Left renal cortex interstitium (tissue), 4 donors: ENCODE measurements around the gene CHD8. TPM values are rescaled to one million over a fixed set of nuclear protein-coding genes. Genes with fewer than 3 reads are reported as not detected.

ENCODE experiments used
- DNase-seq, 4 donors: peaks; one replicate each; pipeline ENCODE4 v3.0.0-alpha.2; 2013; ENCODE audit warnings: low read depth in 4 of 4, low spot score in 2 of 4, missing footprints in 1 of 4
- polyA plus RNA-seq, 4 donors: library from polyadenylated mRNA; unstranded; fragments of 120-200 nt; gene quantifications; one replicate each; pipeline ENCODE4 v1.2.1, GENCODE V29; 2013; ENCODE audit not compliant: insufficient read length in 4 of 4

The CHD8 gene, protein sequence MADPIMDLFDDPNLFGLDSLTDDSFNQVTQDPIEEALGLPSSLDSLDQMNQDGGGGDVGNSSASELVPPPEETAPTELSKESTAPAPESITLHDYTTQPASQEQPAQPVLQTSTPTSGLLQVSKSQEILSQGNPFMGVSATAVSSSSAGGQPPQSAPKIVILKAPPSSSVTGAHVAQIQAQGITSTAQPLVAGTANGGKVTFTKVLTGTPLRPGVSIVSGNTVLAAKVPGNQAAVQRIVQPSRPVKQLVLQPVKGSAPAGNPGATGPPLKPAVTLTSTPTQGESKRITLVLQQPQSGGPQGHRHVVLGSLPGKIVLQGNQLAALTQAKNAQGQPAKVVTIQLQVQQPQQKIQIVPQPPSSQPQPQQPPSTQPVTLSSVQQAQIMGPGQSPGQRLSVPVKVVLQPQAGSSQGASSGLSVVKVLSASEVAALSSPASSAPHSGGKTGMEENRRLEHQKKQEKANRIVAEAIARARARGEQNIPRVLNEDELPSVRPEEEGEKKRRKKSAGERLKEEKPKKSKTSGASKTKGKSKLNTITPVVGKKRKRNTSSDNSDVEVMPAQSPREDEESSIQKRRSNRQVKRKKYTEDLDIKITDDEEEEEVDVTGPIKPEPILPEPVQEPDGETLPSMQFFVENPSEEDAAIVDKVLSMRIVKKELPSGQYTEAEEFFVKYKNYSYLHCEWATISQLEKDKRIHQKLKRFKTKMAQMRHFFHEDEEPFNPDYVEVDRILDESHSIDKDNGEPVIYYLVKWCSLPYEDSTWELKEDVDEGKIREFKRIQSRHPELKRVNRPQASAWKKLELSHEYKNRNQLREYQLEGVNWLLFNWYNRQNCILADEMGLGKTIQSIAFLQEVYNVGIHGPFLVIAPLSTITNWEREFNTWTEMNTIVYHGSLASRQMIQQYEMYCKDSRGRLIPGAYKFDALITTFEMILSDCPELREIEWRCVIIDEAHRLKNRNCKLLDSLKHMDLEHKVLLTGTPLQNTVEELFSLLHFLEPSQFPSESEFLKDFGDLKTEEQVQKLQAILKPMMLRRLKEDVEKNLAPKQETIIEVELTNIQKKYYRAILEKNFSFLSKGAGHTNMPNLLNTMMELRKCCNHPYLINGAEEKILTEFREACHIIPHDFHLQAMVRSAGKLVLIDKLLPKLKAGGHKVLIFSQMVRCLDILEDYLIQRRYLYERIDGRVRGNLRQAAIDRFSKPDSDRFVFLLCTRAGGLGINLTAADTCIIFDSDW (N-terminal part only)
- 10 to 100 TPM; 61.6 to 82.7 (median 73.9) TPM for polyA plus RNA-seq

DNA sequence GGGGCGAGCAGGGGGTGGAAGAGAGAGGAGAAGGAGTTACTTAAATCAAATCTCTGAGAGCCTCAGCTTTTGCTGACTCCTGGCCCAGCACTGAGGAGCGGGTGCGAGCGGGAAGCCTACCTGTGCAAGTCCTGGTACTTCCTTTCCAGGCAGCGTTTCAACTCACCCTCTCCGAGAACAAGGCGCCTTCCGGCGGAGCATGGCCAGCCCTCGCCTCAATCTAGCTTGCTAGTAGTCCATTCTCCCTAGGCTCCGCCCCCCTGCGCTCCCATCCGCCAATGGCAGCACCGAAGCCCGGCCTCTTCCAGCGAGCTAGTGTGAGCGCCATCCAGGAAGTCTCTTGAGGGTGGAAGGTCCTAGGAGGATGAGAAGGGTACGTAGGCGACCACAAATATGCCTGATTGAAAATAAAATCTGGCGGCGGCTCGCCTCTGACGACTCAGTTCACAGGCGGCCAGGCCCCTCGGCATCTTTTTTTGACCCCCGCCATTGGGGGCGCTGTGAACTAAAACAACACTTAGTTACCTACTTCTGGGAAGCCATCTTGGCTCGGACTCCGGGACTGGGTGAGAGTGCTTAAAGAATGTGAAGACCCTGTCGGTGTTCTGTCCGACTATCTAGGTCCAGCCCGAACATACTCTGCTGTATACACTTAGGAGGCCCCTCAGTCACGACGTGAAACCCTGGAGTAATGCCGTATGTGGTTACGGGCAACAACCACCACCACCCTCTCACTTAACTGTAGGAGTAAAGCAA lies at the start of gene CHD8:
Gene CHD8, minus strand, starts transcription at position 212 of the 756 bp plus-strand sequence. CDS start 24,480 bp downstream, outside the sequence.
- peak; percentile 97 to 99 (median 98) for DNase-seq

DNA sequence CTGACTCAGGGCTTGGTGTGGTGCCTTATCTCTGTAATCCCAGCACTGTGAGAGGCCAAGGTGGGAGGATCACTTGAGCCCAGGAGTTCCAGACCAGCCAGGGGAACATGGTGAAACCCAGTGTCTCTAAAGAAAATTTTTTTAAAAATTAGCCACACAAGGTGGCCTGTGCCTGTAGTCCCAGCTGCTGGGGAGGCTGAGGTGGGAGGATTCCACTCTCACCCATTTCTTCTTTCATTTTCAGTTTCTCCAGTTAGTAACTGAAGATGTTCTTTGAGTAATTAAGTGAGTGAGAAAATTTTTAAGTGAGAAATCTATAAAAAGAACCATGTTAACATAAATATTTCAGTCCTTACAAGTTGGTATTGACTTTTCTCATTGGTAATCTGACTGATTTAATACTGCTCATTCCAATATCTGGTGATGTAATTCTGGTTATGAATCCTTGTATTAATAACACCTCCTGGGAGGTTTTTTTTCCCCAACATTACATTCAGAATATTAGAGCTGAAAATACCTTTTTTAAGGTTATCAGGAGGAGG lies 49.2 kb upstream of the CHD8 start:
- no peak for DNase-seq

DNA sequence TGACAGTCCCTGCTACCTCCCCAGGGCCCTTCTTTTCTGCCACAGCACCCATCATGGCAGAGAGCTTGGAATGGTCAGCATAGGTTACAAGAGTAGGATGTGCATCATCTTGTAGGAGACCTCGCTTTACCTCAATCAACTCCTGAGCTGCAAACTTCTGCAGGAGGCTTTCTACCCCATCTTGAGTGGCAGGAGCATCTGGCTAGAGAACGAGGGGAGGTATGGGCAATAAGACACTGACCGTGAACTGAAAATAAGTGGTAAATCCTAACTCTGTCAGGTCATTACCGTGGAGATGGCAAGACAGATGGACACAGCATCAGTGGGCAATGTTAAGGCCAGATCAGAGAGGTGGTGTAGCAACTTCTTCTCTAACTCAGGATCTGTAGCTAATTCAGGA lies 47.5 kb upstream of the CHD8 start:
- no peak for DNase-seq

DNA sequence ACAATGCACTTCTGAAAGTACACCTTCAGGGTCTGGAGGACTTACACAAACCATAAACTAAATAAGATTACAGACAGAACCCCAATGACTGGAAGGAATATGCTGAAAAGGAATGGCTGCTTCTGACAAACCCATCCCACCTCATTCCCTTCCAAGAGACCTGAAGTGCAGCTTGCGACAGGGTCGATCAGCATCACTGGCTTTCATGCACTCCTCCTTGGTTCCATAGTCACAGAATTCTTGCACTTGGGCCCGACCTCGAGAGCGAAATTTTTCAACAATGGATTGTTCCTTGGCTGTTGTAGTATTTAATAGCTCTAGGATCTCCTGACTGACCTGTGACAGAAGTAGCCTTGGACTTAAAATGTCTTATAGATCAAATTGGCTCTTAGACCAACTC lies 45.6 kb upstream of the CHD8 start:
- DNase-seq, result no peak

DNA sequence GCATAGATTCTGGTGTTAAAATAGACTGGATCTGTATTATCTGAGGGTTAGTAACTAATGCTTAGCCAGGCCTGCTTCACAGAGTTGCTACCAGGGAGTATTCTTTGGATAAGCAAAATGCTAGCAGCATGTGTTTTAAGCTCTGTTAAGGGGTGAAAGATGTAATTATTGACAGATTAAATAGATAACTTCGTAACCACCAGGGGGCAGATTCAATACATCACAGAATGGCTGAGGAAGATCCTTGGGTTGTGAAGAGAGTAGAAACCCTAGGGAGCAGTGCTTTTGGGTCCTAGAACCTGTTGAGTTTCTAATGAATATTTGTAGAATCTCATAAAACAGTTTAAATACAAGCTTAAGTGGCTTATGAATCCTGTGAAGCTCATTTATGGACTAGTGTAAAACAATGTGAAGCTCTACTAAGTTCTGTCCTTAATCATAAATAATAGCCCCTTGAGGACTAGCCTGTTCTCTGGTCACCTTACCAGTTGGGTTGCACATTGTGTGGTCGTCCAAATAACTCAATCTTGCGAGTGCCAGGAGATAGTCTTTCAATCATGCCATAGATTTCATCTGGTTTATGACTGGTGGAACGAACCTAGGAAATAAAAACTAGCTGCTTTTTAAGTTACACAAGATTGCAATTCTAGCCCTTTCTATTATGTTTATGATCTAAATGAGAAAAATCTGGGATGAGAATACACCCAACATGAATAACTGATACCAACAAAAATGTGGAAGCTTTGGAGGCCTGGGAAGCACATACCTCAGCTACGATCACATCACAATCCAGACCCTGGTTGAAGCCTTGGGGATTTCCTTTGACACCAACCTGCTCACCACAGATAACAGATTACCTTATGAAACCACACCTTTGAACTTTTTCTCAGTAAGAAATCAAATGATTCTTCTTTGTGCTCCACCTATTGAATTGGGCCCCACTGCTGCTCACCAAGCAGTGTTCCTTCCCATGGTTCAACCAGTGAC lies 42.9 kb upstream of the CHD8 start:
- DNase-seq, result peak in 2 of 4 donors; percentile 32 to 36

DNA sequence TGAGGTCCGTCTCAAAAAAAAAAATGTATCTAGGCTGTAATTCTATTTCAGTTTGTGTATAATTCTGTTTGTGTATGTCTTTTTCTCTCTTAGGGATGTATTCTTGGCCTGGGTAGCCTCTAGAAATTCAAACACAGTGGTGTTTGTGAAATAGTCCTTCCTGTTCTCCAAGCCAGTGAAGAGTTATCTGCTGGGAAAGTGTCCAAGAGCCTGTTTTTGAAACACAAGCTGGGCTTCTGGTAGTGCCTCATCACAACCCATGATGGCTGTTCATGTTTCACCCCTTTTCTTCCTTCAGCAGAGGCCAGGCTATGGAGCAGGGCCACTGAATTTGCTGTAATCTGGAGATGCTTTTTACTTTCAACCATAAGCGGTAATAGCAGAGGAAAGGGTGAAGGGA lies 40.5 kb upstream of the CHD8 start:
- DNase-seq, result no peak

DNA sequence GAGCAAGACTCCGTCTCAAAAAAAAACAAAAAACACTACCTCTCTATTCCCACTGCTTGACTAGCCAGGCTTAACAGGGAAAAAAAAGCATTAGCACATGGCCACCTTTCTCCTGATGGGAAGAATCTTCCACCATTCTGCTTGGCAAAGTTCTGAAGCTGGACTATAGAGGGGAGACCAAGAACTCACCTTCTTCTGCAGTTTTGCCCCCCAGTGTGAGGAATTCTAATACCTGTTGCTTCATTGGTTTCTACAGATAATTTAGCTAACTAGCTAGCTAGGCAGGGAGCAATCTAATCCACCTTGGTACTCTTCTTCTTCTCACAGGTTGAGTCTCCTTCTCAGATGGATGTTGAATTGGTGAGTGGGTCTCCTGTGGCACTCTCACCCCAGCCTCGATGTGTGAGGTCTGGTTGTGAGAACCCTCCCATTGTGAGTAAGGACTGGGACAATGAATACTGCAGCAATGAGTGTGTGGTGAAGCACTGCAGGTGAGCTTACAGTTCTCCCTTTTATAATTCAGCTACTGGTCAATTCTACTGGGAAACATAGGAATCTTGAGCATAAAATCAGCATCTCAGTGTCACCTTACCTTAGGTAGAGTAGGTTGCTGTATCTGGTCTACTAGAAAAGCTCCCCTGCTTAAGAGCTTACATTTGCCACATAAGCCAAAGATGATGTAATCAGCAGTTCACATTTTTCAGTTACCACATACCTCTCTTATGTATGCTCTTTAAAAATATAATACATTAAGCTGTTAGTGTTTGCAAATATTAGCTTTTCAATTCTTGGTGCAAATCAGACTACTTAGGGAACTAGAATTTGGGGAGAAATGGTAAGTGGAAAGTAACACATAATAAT lies 39.2 kb upstream of the CHD8 start:
- no peak for DNase-seq

DNA sequence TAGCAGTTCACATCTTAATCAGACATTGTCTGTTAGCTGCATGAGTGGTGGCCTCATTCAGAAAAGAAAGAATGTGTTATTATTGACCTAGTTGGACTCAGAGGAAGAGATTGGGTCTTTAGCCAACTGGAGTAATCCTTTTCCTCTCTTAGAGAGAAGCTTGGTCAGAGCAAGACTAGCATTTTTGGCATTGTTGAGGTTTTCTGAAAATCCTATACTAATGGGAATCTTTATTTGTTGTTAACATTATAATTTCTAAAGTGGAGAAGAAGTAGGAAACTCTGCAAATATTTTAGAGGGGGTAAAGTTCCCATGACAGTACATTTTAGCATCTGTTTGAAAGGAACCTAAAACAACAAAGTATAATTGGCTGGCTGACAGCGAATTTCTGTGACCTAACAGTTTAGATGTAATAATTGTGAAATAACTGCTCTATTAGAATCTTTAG lies 30.7 kb upstream of the CHD8 start:
- DNase-seq, result no peak

DNA sequence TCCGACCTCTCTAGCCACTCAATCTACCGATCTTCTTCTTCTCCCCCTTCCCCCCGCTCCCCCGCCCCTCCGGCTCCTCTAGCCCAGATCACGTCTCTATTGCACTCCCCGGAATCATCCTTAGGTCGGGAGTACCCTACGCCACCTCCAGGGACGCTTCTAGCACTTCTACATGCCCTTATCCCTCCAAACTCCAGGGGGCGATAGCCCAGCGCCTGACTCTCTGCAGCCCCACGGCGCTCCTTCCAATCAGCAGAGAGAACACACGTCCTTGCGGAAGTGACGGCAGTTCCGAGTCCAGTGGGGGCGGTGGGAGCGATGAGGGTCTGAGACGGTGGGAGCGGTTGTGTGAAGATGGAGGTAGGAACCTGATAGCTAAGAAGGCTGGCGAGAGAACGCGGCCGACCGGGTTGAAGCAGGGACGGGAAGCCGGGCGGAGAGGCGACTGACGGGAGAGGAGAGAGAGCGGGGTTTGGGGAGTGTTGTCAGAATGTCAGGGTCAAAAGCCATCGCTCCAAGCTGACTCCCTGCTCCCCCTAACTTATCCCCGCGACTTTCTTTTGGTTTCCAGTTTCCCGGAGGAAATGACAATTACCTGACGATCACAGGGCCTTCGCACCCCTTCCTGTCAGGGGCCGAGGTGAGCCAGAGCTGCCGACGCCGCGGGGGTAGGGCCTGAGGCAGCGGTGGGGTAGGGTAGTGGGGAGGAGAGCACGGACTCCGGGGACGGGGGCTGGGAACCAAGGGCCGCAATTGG lies 21.2 kb upstream of the CHD8 start, which contains the start of the genes RAB2B and TOX4:
Gene RAB2B, minus strand, starts transcription at position 35 of the 757 bp plus-strand sequence. CDS start 87 bp downstream, outside the sequence.
Gene TOX4, plus strand, starts transcription at position 271 of the 757 bp plus-strand sequence. Its CDS starts 84 bp downstream, at position 355.
- DNase-seq, result peak; percentile 93 to 99 (median 97)

DNA sequence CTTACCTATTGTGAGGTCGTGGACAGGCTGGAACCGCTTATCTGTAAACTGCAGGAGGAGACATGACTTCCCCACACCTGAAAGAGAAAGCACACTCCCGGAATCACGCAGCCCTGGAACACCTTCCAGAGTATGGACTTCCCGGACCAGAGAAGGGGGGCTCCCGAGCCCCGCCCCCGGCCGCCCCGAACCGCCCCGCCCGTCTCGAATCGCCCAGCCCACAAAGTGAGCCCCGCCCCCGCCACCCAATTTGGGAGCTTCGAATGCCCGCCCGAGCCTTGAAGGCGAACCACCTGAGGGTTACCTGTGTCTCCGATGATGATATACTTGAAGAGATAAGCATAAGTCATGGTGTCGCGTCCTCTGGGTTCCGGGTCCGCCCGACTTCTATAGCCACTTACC lies 20.6 kb upstream of the CHD8 start:
- peak in 1 of 4 donors; percentile 69 for DNase-seq

DNA sequence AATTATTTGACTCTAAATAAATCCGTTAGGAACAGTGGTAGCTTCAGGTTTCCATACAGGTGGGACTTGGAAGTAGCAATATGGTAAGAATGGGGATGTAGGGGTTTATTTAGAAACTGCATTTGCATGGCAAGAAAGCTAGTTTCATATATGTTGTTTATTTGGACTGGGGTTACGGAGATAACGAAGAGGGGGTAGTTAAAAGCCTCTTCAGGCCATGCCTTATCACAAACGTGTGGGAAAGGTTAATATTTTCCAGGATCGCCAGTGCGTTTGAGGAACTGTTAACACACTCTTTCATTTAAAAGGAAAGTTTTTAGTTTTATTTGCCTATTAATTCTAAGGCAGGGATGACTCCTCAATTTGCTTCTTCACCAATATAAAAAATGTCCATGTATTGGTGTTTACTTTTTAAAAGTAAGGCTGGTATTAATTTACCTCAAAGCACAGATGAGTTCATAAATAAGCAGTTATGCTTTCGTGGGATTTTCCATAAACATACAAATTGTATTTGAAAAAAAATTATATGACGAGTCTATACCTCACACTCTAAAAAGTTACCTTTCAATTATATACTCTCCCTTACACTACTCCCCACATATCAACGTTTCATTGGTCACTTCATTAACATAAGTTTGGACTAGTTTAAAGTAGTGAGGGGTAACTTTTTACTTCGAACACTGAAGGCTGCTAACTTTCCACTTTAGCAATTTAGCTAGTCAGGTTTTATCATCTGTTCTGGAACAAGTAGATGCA lies 20.0 kb upstream of the CHD8 start:
- DNase-seq, result peak in 1 of 4 donors; percentile 26

DNA sequence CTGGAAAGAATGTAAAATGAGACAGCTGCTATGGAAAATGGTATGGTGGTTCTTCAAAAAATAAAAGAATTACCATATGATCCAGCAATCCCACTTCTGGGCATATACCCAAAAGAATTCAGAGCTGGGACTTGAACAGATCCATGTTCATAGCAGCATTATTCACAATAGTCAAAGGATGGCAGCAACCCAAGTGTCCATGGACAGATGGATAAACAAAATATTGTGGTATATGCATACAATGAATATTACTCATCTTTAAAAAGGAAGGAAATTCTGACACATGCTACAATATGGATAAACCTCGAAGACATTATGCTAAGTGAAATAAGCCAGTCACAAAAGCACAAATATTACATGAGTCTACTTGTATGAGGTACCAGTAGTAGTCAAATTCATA lies 11.7 kb upstream of the CHD8 start:
- no peak for DNase-seq

DNA sequence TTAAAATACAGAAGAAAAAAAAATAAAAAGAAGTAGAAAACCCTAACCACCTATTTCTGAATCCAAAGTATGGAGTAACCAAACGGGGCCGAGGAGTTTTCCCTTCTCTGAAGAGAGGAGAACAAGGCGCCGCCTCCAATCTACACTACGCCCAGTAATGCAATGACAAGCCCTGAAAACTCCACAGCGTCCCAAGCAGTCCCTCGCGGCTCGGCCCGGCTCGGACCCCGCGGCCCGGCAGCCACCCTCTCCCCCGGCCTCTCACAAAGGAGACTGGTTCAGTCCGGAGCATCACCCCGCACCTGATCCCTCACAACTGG lies 371 bp downstream of the CHD8 start:
- peak in 1 of 4 donors; percentile 39 for DNase-seq

DNA sequence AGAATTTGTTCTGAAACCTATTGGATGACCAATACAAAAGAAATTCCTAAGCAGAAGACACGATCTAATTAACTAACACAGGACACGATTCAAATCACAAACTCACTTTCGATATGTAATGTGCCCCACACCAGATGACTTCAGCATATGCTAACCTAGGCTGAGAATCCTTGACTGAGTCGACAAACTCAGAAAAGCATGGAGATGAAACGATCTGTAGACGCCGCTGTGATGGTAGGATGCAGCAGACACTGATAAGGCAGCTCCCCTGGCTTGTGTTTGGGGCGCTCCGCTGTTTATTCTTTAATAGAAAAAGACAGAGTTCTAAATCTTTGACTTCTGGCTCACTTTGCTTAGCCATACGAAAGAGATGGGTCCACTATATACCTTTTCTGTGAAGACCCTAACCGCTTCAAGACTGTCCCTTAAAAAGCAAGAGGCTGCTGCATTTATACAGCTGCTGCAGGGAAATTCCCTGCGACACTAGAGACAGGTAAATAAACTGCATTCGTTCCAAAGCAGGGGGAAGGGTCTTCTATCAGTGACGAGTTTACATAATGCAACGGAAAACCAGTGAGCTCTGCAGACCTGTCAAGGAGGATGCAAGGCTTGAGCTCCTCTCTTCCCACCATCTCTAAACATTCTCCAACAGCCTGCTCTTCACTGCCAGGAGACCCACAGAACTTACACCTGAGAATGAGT lies 929 bp downstream of the CHD8 start:
- no peak for DNase-seq

DNA sequence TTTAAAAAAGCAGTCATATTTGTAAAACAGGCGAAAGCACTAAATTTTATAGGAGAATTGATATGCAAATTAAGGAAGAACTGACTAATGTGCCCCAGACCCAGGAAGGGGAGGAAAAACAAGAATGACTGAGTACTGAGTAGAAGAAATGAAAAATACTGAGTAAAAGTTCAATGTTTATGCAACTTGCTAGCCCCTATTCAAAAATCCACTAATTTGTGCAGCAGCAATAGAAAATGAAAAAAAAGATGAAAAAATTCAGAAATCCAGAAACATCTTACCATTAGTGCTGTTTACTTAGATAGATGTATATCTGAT lies 6.1 kb downstream of the CHD8 start:
- no peak for DNase-seq
